T-helper 2 cell (primary cell): ENCODE measurements around the gene C10orf62.

Experiments used
- DNase-seq, 5 experiments: peaks; one replicate each; pipeline versions ENCODE4 v3.0.0 to v3.0.0-alpha.2; 2012 to 2022

The C10orf62 gene

DNA sequence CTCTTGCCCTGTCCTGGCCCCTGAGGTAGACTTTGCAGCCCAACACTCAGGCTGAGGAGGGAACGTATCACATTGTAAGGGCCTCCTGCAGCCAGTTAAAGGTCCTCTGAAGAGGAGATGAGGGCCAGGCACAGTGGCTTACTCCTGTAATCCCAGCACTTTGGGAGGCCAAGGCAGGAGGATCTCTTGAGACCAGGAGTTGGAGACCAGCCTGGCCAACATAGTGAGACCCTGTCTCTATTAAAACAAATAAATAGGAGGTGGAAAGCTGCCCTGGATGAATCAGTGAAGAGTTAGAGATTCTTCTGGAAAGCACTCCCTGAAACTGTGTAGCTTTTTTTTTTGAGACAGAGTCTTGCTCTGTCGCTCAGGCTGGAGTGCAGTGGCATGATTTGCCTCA, 2.3 kb upstream of the C10orf62 start:
- no peak for DNase-seq

DNA sequence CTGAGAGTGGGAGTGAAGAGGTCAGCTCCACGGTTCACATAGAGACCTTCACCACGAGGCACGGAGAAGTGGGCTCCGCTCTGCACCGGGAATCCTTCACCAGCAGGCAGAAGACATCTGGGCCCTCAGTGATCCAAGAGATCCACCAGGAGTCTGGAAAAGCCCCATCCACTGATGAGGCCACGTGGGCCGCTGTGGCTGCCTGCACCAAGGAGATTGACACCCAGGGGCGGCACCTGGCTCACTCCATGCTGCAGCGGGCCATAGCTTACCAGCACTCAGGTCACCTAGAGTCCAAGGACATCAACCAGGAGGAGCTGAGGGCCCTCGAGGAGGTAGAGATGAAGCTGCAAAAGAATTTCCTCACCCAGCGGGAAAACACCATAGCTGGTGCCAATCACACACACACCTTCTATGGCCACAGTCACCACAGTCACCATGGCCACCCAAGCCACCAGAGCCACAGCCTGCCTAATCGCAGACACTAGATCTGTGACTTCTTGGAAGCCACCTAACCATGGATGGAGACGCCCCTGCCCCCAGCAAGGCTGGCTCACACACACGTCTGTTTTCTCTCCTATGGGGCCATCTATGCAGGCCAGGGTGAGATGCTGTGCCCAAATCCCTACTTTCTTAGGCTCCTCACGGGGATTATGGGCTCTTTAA, 694 bp downstream of the C10orf62 start:
- DNase-seq, result peak in 2 of 5 experiments; percentile 6 to 64

DNA sequence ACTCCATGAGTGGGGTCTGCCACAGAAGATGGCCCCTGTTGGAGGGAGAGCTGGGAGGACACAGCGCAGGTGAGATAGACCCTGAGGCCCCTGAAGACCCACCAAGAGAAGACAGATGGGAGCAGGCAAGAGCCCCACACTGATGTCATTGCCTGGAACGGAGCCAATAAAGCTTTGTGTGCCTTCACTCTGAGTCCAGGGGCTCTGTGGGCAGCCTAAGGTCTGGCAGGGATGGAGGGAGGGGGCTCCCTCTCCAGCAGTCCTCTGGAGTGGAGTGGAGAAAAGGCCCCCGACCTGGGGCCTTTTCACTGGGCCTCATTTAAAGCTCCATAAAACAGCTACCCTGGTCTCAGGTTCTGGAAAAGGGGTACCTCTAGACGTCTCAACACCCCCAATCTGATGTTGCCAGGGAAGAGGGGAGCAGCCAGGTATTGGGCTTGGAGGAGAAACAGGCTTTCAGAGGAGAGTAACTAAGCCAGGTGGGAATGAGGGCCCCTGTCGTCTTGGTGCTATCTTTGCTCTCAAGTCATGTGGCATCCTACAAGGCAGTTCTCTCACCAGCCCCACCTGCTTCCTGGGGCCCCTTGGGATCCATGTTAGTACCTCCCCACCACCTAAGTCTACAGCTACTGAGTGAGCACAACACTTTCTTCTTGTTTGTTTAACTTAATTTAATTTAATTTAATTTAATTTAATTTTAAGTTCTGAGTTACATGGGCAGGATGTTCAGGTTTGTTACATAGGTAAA, 1.4 kb downstream of the C10orf62 start:
- DNase-seq, result no peak

DNA sequence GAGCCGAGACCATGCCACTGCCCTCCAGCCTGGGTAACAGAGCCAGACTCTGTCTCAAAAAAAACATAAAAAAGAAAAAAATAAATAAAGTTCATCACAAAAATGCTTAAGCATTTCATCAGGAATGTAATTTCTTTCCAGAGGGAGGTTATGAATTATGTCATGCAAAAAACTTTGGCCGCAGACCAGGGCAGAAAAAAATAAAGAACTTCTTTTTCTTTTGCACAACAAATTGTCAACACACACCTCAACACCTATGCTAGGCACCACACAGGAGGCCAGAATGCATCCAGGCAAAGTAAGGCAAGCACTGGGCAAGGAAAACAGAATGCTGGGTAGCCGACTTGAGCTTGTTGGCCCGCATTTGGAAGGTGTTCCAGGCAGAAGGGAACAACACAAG, 3.9 kb downstream of the C10orf62 start:
- no peak for DNase-seq

DNA sequence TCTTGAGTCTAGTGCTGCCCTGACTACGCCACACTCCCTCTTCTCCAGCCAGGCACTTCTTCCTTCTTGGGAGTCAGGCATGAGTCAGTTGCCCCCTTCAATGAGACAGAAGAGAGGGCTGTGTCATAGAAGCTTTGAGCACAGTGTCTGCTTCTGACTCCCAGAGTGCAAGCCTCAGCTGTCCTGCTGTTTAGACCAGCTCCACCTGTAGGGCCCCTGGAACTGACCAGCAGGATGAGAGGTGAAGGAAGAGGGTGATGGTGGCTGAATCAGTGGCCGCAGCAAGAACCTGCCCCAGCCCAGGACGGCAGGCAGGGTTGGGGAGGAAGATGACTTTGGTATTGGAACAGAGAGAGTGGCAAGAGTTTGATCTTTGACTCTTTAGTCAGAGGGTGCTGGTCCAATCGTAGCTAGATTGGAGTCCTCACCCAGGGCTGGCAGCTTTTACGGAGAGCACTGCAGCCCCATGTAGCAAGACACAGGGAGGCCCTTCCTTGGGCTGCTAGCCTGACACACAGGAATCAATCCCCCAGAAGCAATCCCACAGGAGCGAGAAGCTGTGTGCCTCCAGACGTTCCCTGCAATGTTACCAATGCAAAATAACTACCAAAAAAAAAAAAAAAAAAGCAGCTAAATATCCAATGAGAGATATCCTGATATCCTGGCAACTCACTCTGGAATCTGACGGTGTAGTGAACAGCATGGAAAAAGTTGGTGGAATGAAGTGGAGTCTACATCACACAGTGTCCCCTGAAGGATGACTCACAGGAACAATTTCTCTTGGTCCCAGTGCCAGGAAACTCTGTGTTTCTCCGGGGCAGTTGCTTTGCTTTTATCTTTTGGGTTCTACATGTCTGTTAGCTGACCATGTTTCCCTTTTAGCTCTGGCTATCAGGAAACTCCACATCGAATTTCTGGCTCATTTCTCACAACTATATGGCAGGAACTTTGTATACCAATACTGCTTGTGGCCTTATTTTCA, 6.9 kb downstream of the C10orf62 start:
- no peak for DNase-seq

DNA sequence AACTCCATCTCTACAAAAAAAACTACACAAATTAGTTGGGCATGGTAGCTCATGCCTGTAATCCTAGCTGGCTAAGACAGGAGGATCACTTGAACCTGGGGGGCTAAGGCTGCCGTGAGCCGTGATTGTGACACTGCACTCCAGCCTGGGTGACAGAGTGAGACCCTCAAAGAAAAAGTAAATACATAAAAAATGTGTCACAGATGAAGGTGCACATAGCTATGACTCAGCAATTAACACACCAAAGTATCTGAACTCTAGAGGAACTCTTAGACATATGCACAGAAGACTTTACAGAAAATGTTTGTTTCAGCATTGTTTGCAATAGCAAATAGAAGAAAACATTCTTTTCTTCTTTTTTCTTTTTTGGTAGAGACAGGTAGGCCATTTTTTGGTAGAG, 8.3 kb downstream of the C10orf62 start:
- DNase-seq, result no peak

DNA sequence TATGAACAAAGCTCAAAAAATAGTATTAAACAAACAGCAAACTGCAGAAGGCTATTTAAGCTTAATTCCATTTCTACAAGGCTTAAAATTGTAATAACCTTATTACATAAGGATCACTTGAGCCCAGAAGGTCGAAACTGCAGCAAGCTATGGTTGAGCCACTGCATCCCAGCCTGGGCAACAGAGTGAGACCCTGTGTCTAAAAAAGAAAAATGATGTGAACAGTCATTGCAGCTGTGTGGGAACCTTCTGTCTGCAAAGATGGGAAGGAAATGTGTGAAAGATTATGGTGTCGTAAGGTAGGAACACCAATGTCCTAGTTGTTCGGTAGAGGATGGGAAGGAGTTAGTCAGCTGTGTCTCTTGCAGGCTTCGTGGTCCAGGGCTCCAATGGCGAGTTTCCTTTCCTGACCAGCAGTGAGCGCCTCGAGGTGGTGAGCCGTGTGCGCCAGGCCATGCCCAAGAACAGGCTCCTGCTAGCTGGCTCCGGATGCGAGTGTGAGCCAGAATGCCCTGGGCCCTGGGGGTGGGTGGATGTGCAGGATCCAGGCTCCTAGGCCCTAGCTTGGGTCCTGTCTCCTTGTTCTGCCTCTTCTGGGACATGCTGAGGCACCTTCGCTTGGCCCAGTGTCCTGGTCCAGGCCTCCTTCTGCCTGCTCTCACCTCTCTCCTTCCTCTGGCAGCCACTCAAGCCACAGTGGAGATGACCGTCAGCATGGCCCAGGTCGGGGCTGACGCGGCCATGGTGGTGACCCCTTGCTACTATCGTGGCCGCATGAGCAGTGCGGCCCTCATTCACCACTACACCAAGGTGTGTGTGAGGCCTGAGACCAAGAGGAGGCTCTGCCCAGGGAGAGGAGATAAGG, 9.1 kb downstream of the C10orf62 start:
- DNase-seq, result no peak

DNA sequence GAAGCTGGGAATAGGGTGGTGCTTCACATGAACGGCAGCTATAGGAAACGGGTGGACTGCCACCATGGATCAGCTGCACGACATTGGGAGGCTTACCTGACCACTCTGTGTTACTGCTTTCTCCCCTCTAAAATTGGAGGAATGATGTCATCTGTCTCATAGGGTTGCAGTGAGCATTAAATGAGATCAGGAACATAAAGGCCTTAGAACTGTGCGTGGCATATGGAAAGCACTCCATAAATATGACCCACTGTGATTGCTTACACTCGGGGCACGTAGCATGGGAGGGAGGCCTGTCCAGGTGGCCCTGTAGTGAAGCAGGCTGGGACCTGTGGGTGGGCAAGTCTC, 9.7 kb downstream of the C10orf62 start:
- no peak for DNase-seq

DNA sequence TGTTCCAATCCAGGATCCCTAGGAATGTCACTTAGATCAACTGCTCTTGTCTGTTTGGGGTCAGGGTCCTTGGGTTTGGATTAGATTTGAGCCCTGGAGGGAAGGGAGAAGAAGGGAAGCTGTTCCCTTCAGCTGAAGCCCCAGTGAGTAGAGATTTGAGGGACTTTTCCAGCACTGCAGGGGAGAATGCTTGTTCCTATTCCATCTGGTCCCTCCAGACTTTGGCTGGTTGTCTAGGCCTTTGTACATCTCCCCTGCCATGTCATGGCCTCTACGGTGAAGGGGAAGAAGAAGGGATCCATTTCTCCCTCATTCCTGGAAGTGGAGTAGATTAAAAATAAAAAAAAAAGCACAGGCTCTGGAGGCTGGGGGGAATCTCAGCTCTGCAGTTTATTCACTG, 11.1 kb downstream of the C10orf62 start:
- DNase-seq, result no peak

DNA sequence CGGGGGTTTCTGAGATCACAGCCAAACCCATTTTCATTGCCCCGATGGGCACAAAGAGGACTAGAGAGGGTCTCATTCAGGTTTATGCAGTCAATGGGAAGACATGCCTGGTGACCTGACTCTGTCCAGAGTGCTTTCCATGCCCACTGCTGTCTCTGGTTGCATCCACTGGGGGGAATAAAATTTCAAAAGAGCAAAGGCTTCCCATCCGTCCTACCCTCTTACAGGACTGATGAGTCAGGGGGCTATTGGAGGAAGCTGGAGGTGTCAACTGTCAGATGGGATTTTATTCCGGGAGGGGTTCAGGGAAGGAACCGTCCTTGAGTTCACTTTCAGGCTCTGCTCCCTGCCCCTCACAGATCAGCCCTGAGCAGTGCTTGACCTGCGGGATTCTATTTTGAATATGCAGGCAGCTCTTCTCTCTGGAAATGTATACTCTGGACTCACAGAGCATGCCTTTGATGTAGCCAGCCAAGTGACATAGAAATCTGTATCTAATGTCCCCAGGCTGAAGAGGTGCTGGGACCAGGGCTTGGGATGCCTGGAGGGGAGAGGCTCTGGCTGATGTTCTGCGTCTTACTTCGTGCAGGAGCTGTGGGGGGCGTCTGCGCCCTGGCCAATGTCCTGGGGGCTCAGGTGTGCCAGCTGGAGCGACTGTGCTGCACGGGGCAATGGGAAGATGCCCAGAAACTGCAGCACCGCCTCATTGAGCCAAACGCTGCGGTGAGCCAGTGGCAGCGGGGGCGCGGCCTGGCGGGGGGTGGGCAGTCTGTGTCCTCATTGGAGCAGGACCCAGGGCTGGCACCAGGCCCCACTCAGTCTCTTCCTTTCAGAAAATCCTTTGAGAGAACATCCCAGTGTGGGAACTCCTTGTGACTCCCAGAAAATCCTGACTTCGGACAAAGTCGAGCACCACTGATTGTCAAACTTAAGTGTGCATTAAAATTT, 12.0 kb downstream of the C10orf62 start:
- no peak for DNase-seq

DNA sequence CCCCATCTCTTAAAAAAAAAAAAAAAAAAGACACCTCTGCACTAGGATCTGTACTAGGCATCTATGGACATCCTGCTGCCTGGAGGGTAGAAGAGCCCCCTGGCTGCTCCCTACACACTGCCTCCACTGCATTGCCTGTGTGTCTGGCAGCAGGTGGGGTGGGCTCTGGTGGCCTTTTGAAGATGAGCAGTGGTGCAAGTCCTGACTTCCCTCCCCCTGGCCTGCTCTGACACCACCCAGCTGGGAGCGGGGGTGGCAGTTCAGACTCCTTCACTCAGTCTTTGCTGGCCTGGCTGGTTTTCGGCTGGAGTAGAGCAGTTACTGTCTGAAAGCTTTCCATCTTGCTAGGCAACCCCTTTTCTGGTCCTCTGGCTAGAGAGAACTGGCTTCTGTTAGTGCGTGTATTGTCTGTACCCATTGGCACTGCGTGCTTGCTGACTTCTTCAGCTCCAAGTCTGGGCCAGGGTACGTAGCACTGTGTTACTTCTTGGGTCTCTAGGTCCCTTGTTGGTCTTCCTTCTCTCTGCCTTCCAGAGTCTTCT, 17.6 kb downstream of the C10orf62 start:
- no peak for DNase-seq

DNA sequence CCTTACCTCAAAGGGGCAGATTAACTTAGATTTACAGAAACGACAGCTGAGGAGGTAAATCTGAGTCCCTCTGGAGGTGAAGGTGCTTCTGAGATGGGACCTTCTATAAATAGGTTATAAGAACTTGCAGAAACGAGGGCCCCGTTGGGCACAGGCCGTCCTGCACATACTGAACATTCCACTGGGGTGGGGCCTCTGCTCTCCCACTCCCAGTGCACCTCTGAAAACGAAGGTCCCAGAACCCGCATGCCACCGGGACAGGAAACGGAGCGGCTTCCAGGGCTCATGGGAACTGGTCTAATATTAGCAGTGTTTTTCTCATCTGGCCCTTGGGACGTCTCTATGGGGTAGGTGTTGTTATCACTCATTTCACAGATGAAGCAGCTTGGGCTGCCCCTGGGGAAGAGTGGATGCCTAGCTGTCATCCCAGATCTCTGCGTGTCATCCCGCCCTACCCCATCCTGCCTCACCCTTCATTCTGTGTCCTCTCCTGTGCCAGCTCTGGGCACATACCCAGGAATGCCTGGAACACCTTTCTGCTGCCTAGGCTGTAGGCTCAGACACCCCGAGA, 19.6 kb downstream of the C10orf62 start:
- no peak for DNase-seq

DNA sequence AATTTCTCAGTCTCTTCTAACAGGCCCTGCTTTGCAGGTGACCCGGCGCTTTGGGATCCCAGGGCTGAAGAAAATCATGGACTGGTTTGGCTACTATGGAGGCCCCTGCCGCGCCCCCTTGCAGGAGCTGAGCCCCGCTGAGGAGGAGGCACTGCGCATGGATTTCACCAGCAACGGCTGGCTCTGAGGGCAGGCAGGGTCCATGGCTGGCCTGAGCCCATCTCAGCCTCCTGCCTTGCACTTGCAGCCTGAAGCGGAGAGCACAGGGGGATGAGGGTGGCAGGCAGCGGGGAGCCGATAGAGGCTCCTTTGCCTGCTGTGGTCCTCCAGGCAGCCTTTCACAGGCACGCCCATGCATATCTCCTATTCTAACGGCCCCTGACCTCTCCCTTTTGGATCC, 22.0 kb downstream of the C10orf62 start:
- DNase-seq, result no peak

DNA sequence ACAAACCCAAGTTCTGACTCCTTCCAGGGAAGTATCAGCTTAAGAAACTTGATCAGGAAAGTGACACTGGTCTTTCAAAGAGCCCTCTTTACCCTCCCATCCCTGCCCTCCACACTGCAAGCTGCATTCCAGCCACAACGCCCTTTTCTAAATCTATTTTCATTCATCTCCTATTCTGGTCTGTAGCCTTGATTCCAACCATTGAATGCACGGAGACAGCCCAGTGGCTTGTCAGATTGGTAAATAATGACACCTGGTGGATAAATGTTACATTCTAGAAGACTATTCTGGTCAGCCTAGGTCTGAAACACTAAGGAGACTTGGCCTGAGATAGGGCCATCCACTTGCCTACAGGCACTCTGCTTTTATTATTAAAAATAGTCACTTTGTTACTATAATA, 22.9 kb downstream of the C10orf62 start:
- DNase-seq, result peak in 1 of 5 experiments; percentile 8

DNA sequence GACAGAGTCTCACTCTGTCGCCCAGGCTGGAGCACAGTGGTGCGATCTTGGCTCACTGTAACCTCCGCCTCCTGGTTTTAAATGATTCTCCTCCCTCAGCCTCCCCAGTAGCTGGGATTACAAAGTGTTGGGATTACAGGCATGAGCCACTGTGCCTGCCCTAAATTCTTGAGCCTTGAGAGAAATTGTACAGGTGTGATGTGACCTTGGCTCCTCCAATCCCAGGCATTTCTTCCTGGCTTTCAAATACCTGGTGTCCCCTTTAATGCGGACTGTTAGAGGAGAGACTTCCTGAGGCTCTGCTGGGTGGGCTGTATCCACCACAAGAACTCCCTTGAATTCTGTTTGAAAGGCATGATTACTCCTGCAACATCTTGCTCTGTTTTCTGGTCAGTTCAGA, 28.8 kb downstream of the C10orf62 start:
- DNase-seq, result no peak

DNA sequence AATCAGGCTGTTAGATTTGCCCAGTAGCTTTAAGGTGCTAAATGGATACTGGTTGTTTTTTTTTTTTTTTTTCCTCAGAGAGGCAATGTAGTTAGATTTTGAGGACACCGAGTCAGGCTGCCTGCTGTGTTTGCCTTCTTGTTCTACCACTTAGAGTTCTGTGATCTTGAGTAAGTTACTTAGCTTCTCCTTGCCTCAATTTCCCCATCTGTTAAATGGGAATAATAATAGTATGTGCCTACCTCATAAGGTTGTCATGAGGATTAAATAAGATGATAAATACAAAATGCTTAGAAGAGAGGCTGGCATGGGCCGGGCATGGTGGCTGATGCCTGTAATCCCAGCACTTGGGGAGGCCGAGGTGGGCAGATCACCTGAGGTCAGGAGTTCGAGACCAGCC, 29.2 kb downstream of the C10orf62 start:
- DNase-seq, result no peak

DNA sequence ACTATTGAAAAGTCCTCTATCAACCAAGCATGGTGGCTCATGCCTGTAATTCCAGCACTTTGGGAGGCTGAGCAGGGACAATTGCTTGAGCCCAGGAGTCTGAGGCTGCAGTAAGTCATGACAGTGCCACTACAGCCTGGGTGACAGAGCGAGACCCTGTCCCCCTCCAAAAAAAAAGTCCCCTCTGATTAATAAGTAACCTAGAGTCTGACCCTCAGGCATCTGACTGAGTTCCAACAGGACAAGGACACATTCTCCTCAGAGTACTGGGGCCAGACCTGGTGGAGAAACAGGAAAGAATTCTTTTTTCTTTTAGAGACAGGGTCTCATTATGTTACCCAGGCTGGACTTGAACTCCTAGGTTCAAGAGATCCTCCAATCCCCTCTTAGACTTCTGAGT, 33.8 kb downstream of the C10orf62 start:
- no peak for DNase-seq

DNA sequence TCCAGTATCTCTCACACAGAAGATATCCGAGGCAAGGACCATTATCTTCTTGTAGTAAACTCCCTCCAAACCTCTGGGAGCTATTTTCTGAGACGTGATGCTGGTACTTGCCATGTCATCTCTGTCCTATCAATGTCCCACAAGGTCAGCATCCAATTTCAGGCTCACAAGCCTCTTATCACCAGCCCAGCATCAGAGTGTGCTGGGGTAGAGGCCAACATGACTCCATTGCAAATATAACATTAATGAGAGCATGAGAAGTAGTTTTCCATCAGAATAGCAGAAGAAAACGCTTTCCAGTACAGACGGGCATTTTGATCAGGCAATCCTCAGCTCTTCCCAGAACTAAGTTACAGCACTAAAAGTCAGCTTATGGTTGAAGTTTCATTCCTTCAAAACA, 38.2 kb downstream of the C10orf62 start:
- no peak for DNase-seq

DNA sequence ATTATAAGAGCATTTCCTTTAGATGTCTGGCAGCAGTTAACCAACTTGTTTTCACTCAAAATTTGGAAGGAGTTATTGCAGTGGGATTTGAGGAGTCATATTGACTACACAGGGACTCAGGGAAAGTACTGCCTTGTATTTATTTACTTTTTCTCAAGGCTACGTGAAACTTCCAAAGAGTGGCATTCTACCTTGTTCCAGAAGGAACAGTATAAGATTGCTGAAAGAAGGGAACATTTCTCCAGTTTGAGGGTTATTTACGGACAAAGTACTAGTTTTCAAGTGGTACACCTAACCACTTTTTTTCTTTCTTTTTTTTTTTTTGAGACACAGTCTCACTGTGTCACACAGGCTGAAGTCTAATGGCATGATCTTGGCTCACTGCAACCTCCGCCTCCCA, 38.7 kb downstream of the C10orf62 start:
- DNase-seq, result no peak

DNA sequence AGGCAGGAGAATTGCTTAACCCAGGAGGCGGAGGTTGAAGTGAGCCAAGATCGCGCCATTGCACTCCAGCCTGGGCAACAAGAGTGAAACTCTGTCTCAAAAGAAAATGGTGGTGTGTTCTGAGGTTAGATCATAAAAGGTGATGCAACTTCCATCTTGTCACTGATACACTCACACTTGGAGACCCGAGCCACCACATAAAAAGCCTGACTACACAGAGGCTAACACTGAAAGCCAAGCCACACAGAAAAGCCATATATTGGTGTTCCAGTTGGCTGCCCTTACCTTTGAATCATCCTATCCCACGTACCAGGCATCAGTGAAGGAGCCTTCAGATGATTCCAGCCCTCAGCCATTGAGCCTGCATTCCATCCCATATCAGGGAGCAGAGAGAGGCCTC, 39.8 kb downstream of the C10orf62 start:
- DNase-seq, result no peak

DNA sequence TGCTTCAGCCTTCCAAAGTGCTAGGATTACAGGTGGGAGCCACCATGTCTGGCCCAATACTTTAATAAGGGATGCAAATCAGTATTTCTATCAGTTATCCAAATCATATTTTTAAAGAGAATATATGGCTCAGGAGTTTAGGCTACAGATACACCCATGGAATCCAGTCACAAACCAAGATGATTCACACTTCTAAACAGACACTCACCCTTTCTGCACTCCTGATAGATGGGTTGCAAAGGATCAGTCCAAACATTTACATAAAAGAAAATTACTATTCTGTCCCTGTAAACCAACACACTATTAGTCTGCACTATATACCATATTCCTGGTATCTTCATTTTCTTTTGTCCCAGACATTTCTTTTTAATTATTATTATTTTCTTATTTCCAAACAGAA, 41.6 kb downstream of the C10orf62 start:
- no peak for DNase-seq
